Fibroblast of skin of right quadriceps (primary cell): Measurements from ENCODE around the gene METTL25B.

ENCODE experiments used
- DNase-seq: peaks from one replicate; pipeline ENCODE4 v3.0.0-alpha.2; 2013

METTL25B gene

GRCh38 chr1:156773607-156774006, 45.3 kb downstream of the METTL25B start:
- no peak for DNase-seq

GRCh38 chr1:156775799-156776198, 47.5 kb downstream of the METTL25B start:
- no peak for DNase-seq

- DNase-seq = no peak
These were observed 48.7 kb downstream of the METTL25B start for GRCh38 chr1:156776942-156777341.

- no peak for DNase-seq
These were observed 49.3 kb downstream of the METTL25B start for GRCh38 chr1:156777573-156777972.

GRCh38 chr1:156781585-156782186, 53.4 kb downstream of the METTL25B start:
- DNase-seq = no peak

- no peak for DNase-seq
These were observed 57.2 kb downstream of the METTL25B start for GRCh38 chr1:156785458-156785857.
